Adrenal gland (tissue), 12 donors: ENCODE data around the gene PLPP7. TPM values are rescaled to one million over a fixed set of nuclear protein-coding genes. Genes with fewer than 3 reads are reported as not detected.

ENCODE experiments used
- DNase-seq, 7 donors: peaks; one replicate each; pipeline ENCODE4 v3.0.0-alpha.2; 2019 to 2020
- H3K27ac ChIP-seq, 5 donors: fragments of 200-600 bp; sonication (generic) in 4 of 5; 1 replicate in 3 of 5; 2 replicates in 2 of 5; pipeline versions ENCODE4 v1.5.1 to v1.8.0; 2016 to 2020; ENCODE audit warnings: mild to moderate bottlenecking in 1 of 5
- H3K27me3 ChIP-seq: fragments of 200-600 bp; 2 replicates; pipeline ENCODE4 v1.8.0; 2021
- H3K36me3 ChIP-seq, 2 donors: fragments of 200-600 bp; replicated peaks in 1 of 2; 1 replicate in 1 of 2; 2 replicates in 1 of 2; pipeline versions ENCODE4 v1.5.1 to v1.8.0; 2018 to 2022
- H3K4me1 ChIP-seq, 2 donors: fragments of 200-600 bp; replicated peaks in 1 of 2; 1 replicate in 1 of 2; 2 replicates in 1 of 2; pipeline versions ENCODE4 v1.5.1 to v1.8.0; 2018 to 2021
- H3K4me3 ChIP-seq, 4 donors: fragments of 200-600 bp; sonication (generic) in 3 of 4; one replicate each; pipeline ENCODE4 v1.5.1; 2016 to 2018
- H3K9me3 ChIP-seq, 3 donors: fragments of 200-600 bp; sonication (generic) in 1 of 3; replicated peaks in 1 of 3; 1 replicate in 2 of 3; 2 replicates in 1 of 3; pipeline versions ENCODE4 v1.5.1 to v1.8.0; 2016 to 2021
- CTCF ChIP-seq, 6 experiments: fragments of 450-650 bp in 4 of 6; fragments of 200-600 bp in 2 of 6; sonication (generic) in 1 of 6; IDR thresholded peaks; 1 replicate in 5 of 6; 2 replicates in 1 of 6; pipeline versions ENCODE4 v1.5.1 to v1.8.0; 2016 to 2021; ENCODE audit warnings: antibody characterized with exemption in 6 of 6, mild to moderate bottlenecking in 2 of 6, moderate library complexity in 1 of 6
- POLR2A ChIP-seq, 2 donors: fragments of 450-650 bp; IDR thresholded peaks; one replicate each; pipeline ENCODE4 v1.6.1; 2017; ENCODE audit warnings: antibody characterized with exemption in 2 of 2, mild to moderate bottlenecking in 2 of 2, moderate library complexity in 1 of 2
- WGBS, 4 donors: extraction: QIAGEN DNeasy Blood & Tissue Kit in 2 of 4; methylation state at CpG; one replicate each; pipeline versions ENCODE4 v1.1.5 to v1.1.7; 2013 to 2017; 5-methylcytosine and 5-hydroxymethylcytosine counted together
- intact Hi-C, 2 donors: fragments of 100-400 bp; cut with DNase I; formaldehyde crosslinking; loops; one replicate each; pipeline versions ENCODE4 v1.14.1 to v1.15.0; 2022 to 2023
- polyA plus RNA-seq, 3 donors: library from polyadenylated mRNA; stranded (reverse); fragments of 200-250 nt in 2 of 3; fragments of 350-450 nt in 1 of 3; fragmentation: Illumina TruSeq in 1 of 3; extraction: RNeasy Lipid Tissue Mini Kit (QIAGEN cat#74804) in 1 of 3; gene quantifications; one replicate each; pipeline ENCODE4 v1.2.3, GENCODE V29; 2013 to 2014
- total RNA-seq, 9 donors: library from RNA; depleted of rRNA in 4 of 9; stranded (reverse); fragments of >200 nt in 4 of 9; fragments of 120-200 nt in 1 of 9; fragmentation: NEBNext Ultra II Directional in 1 of 9; extraction: Animal tissue kit (Norgen Biotek cat#: 25700) in 1 of 9; gene quantifications; one replicate each; pipeline versions ENCODE4 v1.1.0 to v1.2.4, GENCODE V29; 2013 to 2023
- donor health status: healthy with polysubstance abuse.
- donor health status: Bipolar disorder and iron deficiency.
- donor health status: DM: yes; HTN: yes; CAD: no.
- donor health status: DM: no; HTN: no; CAD: no.
- donor health status: DM: no; HTN: no; CAD: no.
- donor health status: DM: yes; HTN: yes; CAD: no.

Gene PLPP7
- total and polyA plus RNA-seq, 12 donors, result 4.8 to 31.4 (median 16.5) TPM

- no peak for TF ChIP-seq POLR2A (IDR thresholded peaks at IDR 0.05)
- TF ChIP-seq CTCF (IDR thresholded peaks at IDR 0.05), result no peak
- Histone ChIP-seq H3K9me3 (no peaks in the 10 kb centered on the region), H3K4me1 (peaks cover 0 to 12% of the 10 kb centered on the region in 2 donors), H3K27me3 (no peaks in the 10 kb centered on the region), H3K36me3 (no peaks in the 10 kb centered on the region), H3K27ac (peak overlapping the region in 2 of 5 donors; percentile 80 to 88), H3K4me3 (no peak overlapping the region)
- intact Hi-C loops, result no loop called here
- DNase-seq, result no peak
- WGBS, 4 donors, result 53 to 78% (median 53%) methylated on average over 3 to 6 of the region's 6 CpGs
Observed at GRCh38 chr9:131271506-131271931, 18.0 kb upstream of the PLPP7 start.

- TF ChIP-seq POLR2A (IDR thresholded peaks at IDR 0.05) (no peak), CTCF (IDR thresholded peaks at IDR 0.05) (no peak)
- intact Hi-C loops, result no loop called here
- H3K27ac ChIP-seq, result peak overlapping the region in 2 of 5 donors; percentile 40 to 80
Observed at GRCh38 chr9:131272212-131272611, 17.3 kb upstream of the PLPP7 start.

GRCh38 chr9:131273146-131273855, 16.2 kb upstream of the PLPP7 start:
- H3K4me1 ChIP-seq, result peaks cover 0 to 7% of the 10 kb centered on the region in 2 donors
- peak in 1 of 7 donors; percentile 39 for DNase-seq

More at GRCh38 chr9:131272212-131272611, 17.3 kb upstream of the PLPP7 start:
- DNase-seq, result no peak
- peaks cover 0 to 10% of the 10 kb centered on the region in 2 donors for H3K4me1 ChIP-seq
- no peak overlapping the region for H3K4me3 ChIP-seq
- no peaks in the 10 kb centered on the region for H3K27me3 ChIP-seq
- WGBS, 4 donors, result 85 to 88% (median 88%) methylated on average over 3 of the region's 3 CpGs
- H3K9me3 ChIP-seq, result no peaks in the 10 kb centered on the region
- H3K36me3 ChIP-seq, result no peaks in the 10 kb centered on the region

More at GRCh38 chr9:131273146-131273855, 16.2 kb upstream of the PLPP7 start:
- H3K27ac ChIP-seq, result peak overlapping the region in 3 of 5 donors; percentile 35 to 80 (median 77)
- no peaks in the 10 kb centered on the region for H3K36me3 ChIP-seq
- intact Hi-C loops, result no loop called here
- TF ChIP-seq POLR2A (IDR thresholded peaks at IDR 0.05), result no peak
- TF ChIP-seq CTCF (IDR thresholded peaks at IDR 0.05), result no peak
- 67 to 82% (median 76%) methylated on average over 20 to 22 of the region's 22 CpGs for WGBS, 4 donors
- H3K27me3 ChIP-seq, result no peaks in the 10 kb centered on the region
- no peaks in the 10 kb centered on the region for H3K9me3 ChIP-seq
- H3K4me3 ChIP-seq, result no peak overlapping the region
